Sigmoid colon (tissue), 7 donors: ENCODE data around the gene FMNL2. TPM values are rescaled to one million over a fixed set of nuclear protein-coding genes. Genes with fewer than 3 reads are reported as not detected.

Experiments
- DNase-seq: peaks from one replicate; pipeline ENCODE4 v3.0.0-alpha.2; 2019
- H3K27ac ChIP-seq, 4 donors: fragments of 200-600 bp; sonication (generic); one replicate each; pipeline ENCODE4 v1.5.1; 2016 to 2019; ENCODE audit warnings: mild to moderate bottlenecking in 1 of 4
- H3K27me3 ChIP-seq, 3 donors: fragments of 200-600 bp; sonication (generic); one replicate each; pipeline ENCODE4 v1.5.1; 2019; ENCODE audit warnings: mild to moderate bottlenecking in 1 of 3
- H3K36me3 ChIP-seq, 4 donors: fragments of 200-600 bp; sonication (generic); one replicate each; pipeline ENCODE4 v1.5.1; 2016 to 2019
- H3K4me1 ChIP-seq, 4 donors: fragments of 200-600 bp; sonication (generic); one replicate each; pipeline ENCODE4 v1.5.1; 2017 to 2019
- H3K4me3 ChIP-seq, 4 donors: fragments of 200-600 bp; sonication (generic); one replicate each; pipeline ENCODE4 v1.5.1; 2017 to 2019; ENCODE audit warnings: mild to moderate bottlenecking in 2 of 4, moderate library complexity in 1 of 4
- H3K9me3 ChIP-seq, 4 donors: fragments of 200-600 bp in 3 of 4; sonication (generic) in 3 of 4; one replicate each; pipeline versions ENCODE4 v1.5.1 to v1.6.1; 2013 to 2019
- CTCF ChIP-seq, 4 experiments: fragments of 450-650 bp in 3 of 4; fragments of 200-600 bp in 1 of 4; IDR thresholded peaks; one replicate each; pipeline ENCODE4 v1.5.1; 2016 to 2019; ENCODE audit warnings: antibody characterized with exemption in 4 of 4, mild to moderate bottlenecking in 3 of 4, moderate library complexity in 2 of 4
- EP300 ChIP-seq, 4 donors: sonication (generic); formaldehyde crosslinking; IDR thresholded peaks; one replicate each; pipeline ENCODE4 v1.6.1; 2017; ENCODE audit warnings: antibody characterized with exemption in 4 of 4
- POLR2A ChIP-seq, 2 donors: fragments of 450-650 bp; IDR thresholded peaks; one replicate each; pipeline ENCODE4 v1.6.1; 2016; ENCODE audit warnings: antibody characterized with exemption in 2 of 2, mild to moderate bottlenecking in 2 of 2, moderate library complexity in 2 of 2
- POLR2AphosphoS5 ChIP-seq, 4 donors: sonication (generic); formaldehyde crosslinking; IDR thresholded peaks; one replicate each; pipeline ENCODE4 v1.6.1; 2017; ENCODE audit warnings: antibody characterized with exemption in 4 of 4
- WGBS, 2 donors: extraction: QIAGEN DNeasy Blood & Tissue Kit; methylation state at CpG; one replicate each; pipeline ENCODE4 v1.1.7; 2013; 5-methylcytosine and 5-hydroxymethylcytosine counted together
- intact Hi-C: fragments of 100-400 bp; cut with DNase I; formaldehyde crosslinking; loops from one replicate; pipeline ENCODE4 v1.15.1; 2023
- polyA plus RNA-seq, 3 donors: library from polyadenylated mRNA; stranded (reverse); fragments of 200-250 nt; gene quantifications; one replicate each; pipeline ENCODE4 v1.2.3, GENCODE V29; 2013
- small RNA-seq, 3 donors: library from RNA; depleted of rRNA; stranded (forward); fragments of <200 nt; gene quantifications; one replicate each; pipeline ENCODE3, GENCODE V24; 2016
- total RNA-seq, 4 donors: library from RNA; depleted of rRNA; stranded (reverse); fragments of >200 nt; gene quantifications; one replicate each; pipeline ENCODE4 v1.1.0, GENCODE V29; 2016
- donor health status: healthy with polysubstance abuse.
- donor health status: Bipolar disorder and iron deficiency.
- donor health status: healthy.

FMNL2 gene
- total and polyA plus RNA-seq, 7 donors = 9.4 to 30.5 (median 17.8) TPM

GRCh38 chr2:152693033-152693432 lies 358.1 kb downstream of the FMNL2 start:
- H3K4me1 ChIP-seq = peaks cover 0 to 16% (median 5%) of the 10 kb centered on the region in 4 donors
- 83 to 87% methylated on average over 4 of the region's 4 CpGs for WGBS, 2 donors
- no peak for TF ChIP-seq EP300 (IDR thresholded peaks at IDR 0.05)
- no peak for TF ChIP-seq POLR2A (IDR thresholded peaks at IDR 0.05)
- TF ChIP-seq CTCF (IDR thresholded peaks at IDR 0.05) = no peak
- no peak for TF ChIP-seq POLR2AphosphoS5 (IDR thresholded peaks at IDR 0.05)

GRCh38 chr2:152694161-152694661 lies 359.2 kb downstream of the FMNL2 start:
- H3K36me3 ChIP-seq = peaks cover 0 to 26% (median 0%) of the 10 kb centered on the region in 4 donors
- intact Hi-C loops = no loop called here
- H3K4me1 ChIP-seq = peaks cover 0 to 16% (median 5%) of the 10 kb centered on the region in 4 donors
- H3K27ac ChIP-seq = peak overlapping the region in 3 of 4 donors; percentile 25 to 55 (median 39)
- 32 to 43% methylated on average over 8 of the region's 8 CpGs for WGBS, 2 donors
- H3K4me3 ChIP-seq = peak overlapping the region in 3 of 4 donors; percentile 25 to 35 (median 34)
- no peak for TF ChIP-seq POLR2A (IDR thresholded peaks at IDR 0.05)
- TF ChIP-seq EP300 (IDR thresholded peaks at IDR 0.05) = no peak
- TF ChIP-seq CTCF (IDR thresholded peaks at IDR 0.05) = no peak
- TF ChIP-seq POLR2AphosphoS5 (IDR thresholded peaks at IDR 0.05) = peak in 1 of 4 donors; percentile 7
- no peak for DNase-seq
- no peaks in the 10 kb centered on the region for H3K27me3 ChIP-seq
- no peaks in the 10 kb centered on the region for H3K9me3 ChIP-seq

More at GRCh38 chr2:152693033-152693432, 358.1 kb downstream of the FMNL2 start:
- intact Hi-C loops = no loop called here
- H3K9me3 ChIP-seq = no peaks in the 10 kb centered on the region
- no peak for DNase-seq
- H3K27me3 ChIP-seq = no peaks in the 10 kb centered on the region
- H3K4me3 ChIP-seq = no peak overlapping the region
- H3K27ac ChIP-seq = no peak overlapping the region
- H3K36me3 ChIP-seq = peaks cover 0 to 29% (median 0%) of the 10 kb centered on the region in 4 donors

- Histone ChIP-seq H3K27me3 (no peaks in the 10 kb centered on the region), H3K4me3 (no peak overlapping the region), H3K9me3 (no peaks in the 10 kb centered on the region), H3K36me3 (peaks cover 0 to 24% (median 0%) of the 10 kb centered on the region in 4 donors), H3K4me1 (peaks cover 0 to 16% (median 5%) of the 10 kb centered on the region in 4 donors), H3K27ac (no peak overlapping the region)
- DNase-seq = no peak
- TF ChIP-seq EP300 (IDR thresholded peaks at IDR 0.05) = no peak
- no peak for TF ChIP-seq POLR2A (IDR thresholded peaks at IDR 0.05)
- no peak for TF ChIP-seq CTCF (IDR thresholded peaks at IDR 0.05)
- no peak for TF ChIP-seq POLR2AphosphoS5 (IDR thresholded peaks at IDR 0.05)
- WGBS, 2 donors = 98% methylated on average over 3 of the region's 3 CpGs
- intact Hi-C loops = no loop called here
Observed at GRCh38 chr2:152695763-152696162, 360.8 kb downstream of the FMNL2 start.

- Histone ChIP-seq H3K27me3 (no peaks in the 10 kb centered on the region), H3K36me3 (peaks cover 0 to 24% (median 0%) of the 10 kb centered on the region in 4 donors), H3K4me3 (no peak overlapping the region), H3K4me1 (peaks cover 0 to 16% (median 5%) of the 10 kb centered on the region in 4 donors), H3K27ac (no peak overlapping the region), H3K9me3 (no peaks in the 10 kb centered on the region)
- no peak for TF ChIP-seq POLR2AphosphoS5 (IDR thresholded peaks at IDR 0.05)
- no peak for TF ChIP-seq POLR2A (IDR thresholded peaks at IDR 0.05)
- TF ChIP-seq CTCF (IDR thresholded peaks at IDR 0.05) = no peak
- TF ChIP-seq EP300 (IDR thresholded peaks at IDR 0.05) = no peak
- DNase-seq = no peak
- intact Hi-C loops = no loop called here
- 83 to 94% methylated on average over 1 of the region's 1 CpG for WGBS, 2 donors
Observed at GRCh38 chr2:152696476-152696875, 361.5 kb downstream of the FMNL2 start.

Small RNA genes within 50 kb of the gene (small RNA-seq; reads per million reads assigned to genes)
- gene AC012443.1 = 0 reads per million in 3 donors

Other genes with a start within 250 kb of the FMNL2 start
- 1 to 10 TPM; 1.1 to 4.4 (median 2.4) TPM for gene CACNB4, start 236.1 kb upstream of the FMNL2 start, total RNA-seq
- under 1 TPM; 0.23 to 0.60 (median 0.26) TPM for gene CACNB4, start 236.1 kb upstream of the FMNL2 start, polyA plus RNA-seq
- gene STAM2, start 159.4 kb upstream of the FMNL2 start, total RNA-seq = 10 to 100 TPM; 26.3 to 36.7 (median 33.5) TPM
- 10 to 100 TPM in 2 of 3 donors, 1 to 10 TPM in 1; 9.0 to 10.8 (median 10.6) TPM for gene STAM2, start 159.4 kb upstream of the FMNL2 start, polyA plus RNA-seq